ENCODE results near the gene C8B. TPM values are rescaled to one million over a fixed set of nuclear protein-coding genes. Genes with fewer than 3 reads are reported as not detected.

Gene C8B
- total RNA-seq, 2 donors from 2014 or later, result not detected

- no peaks in the 10 kb centered on the region for H3K27me3 ChIP-seq (replicated peaks; ENCODE audit: insufficient read depth)
- H3K27ac ChIP-seq, result no peak overlapping the region
- no peaks in the 10 kb centered on the region for H3K4me1 ChIP-seq (replicated peaks)
- DNase-seq (ENCODE audit: low spot score), result no peak
- TF ChIP-seq POLR2AphosphoS5 (IDR thresholded peaks at IDR 0.05), result no peak
- no peak for TF ChIP-seq CTCF (IDR thresholded peaks at IDR 0.05)
- no peak for TF ChIP-seq POLR2A (IDR thresholded peaks at IDR 0.05)
- no peak overlapping the region for H3K4me3 ChIP-seq
- no peaks in the 10 kb centered on the region for H3K36me3 ChIP-seq
- H3K9me3 ChIP-seq, result no peaks in the 10 kb centered on the region
- intact Hi-C loops (cut with DNase I), result no loop called here
These were observed 40.6 kb downstream of the C8B start for GRCh38 chr1:56925193-56925592.

GRCh38 chr1:56924116-56924515 lies 41.7 kb downstream of the C8B start:
- no peaks in the 10 kb centered on the region for H3K36me3 ChIP-seq
- no peak for TF ChIP-seq CTCF (IDR thresholded peaks at IDR 0.05)
- TF ChIP-seq POLR2A (IDR thresholded peaks at IDR 0.05), result no peak
- TF ChIP-seq POLR2AphosphoS5 (IDR thresholded peaks at IDR 0.05), result no peak

GRCh38 chr1:56923201-56923600 lies 42.6 kb downstream of the C8B start:
- H3K27me3 ChIP-seq (replicated peaks; ENCODE audit: insufficient read depth), result no peaks in the 10 kb centered on the region
- H3K4me1 ChIP-seq (replicated peaks), result no peaks in the 10 kb centered on the region
- TF ChIP-seq POLR2A (IDR thresholded peaks at IDR 0.05), result no peak
- TF ChIP-seq CTCF (IDR thresholded peaks at IDR 0.05), result no peak
- no peak for TF ChIP-seq POLR2AphosphoS5 (IDR thresholded peaks at IDR 0.05)
- H3K27ac ChIP-seq, result no peak overlapping the region
- DNase-seq (ENCODE audit: low spot score), result no peak
- H3K9me3 ChIP-seq, result no peaks in the 10 kb centered on the region
- no peaks in the 10 kb centered on the region for H3K36me3 ChIP-seq
- 31% methylated on average over 3 of the region's 3 CpGs for WGBS
- no peak overlapping the region for H3K4me3 ChIP-seq
- intact Hi-C loops (cut with DNase I), result no loop called here

More at GRCh38 chr1:56924116-56924515, 41.7 kb downstream of the C8B start:
- WGBS, result 100% methylated on average over 5 of the region's 5 CpGs
- Histone ChIP-seq H3K9me3 (no peaks in the 10 kb centered on the region), H3K4me3 (no peak overlapping the region), H3K27me3 (replicated peaks; ENCODE audit: insufficient read depth) (no peaks in the 10 kb centered on the region), H3K27ac (no peak overlapping the region), H3K4me1 (replicated peaks) (no peaks in the 10 kb centered on the region)
- DNase-seq (ENCODE audit: low spot score), result no peak
- intact Hi-C loops (cut with DNase I), result no loop called here

- H3K4me3 ChIP-seq, result no peak overlapping the region
- H3K9me3 ChIP-seq, result no peaks in the 10 kb centered on the region
- 96% methylated on average over 1 of the region's 1 CpG for WGBS
- DNase-seq (ENCODE audit: low spot score), result no peak
- no peaks in the 10 kb centered on the region for H3K4me1 ChIP-seq (replicated peaks)
- H3K27ac ChIP-seq, result no peak overlapping the region
- H3K36me3 ChIP-seq, result no peaks in the 10 kb centered on the region
- no peaks in the 10 kb centered on the region for H3K27me3 ChIP-seq (replicated peaks; ENCODE audit: insufficient read depth)
- intact Hi-C loops (cut with DNase I), result no loop called here
- no peak for TF ChIP-seq POLR2AphosphoS5 (IDR thresholded peaks at IDR 0.05)
- no peak for TF ChIP-seq CTCF (IDR thresholded peaks at IDR 0.05)
- TF ChIP-seq POLR2A (IDR thresholded peaks at IDR 0.05), result no peak
These were observed 43.3 kb downstream of the C8B start for GRCh38 chr1:56922507-56922906.

- no peak overlapping the region for H3K4me3 ChIP-seq
- intact Hi-C loops (cut with DNase I), result no loop called here
- no peaks in the 10 kb centered on the region for H3K27me3 ChIP-seq (replicated peaks; ENCODE audit: insufficient read depth)
- TF ChIP-seq POLR2AphosphoS5 (IDR thresholded peaks at IDR 0.05), result no peak
- TF ChIP-seq CTCF (IDR thresholded peaks at IDR 0.05), result no peak
- TF ChIP-seq POLR2A (IDR thresholded peaks at IDR 0.05), result no peak
- DNase-seq (ENCODE audit: low spot score), result no peak
- no peaks in the 10 kb centered on the region for H3K9me3 ChIP-seq
- 85% methylated on average over 4 of the region's 4 CpGs for WGBS
- H3K27ac ChIP-seq, result no peak overlapping the region
- no peaks in the 10 kb centered on the region for H3K36me3 ChIP-seq
- H3K4me1 ChIP-seq (replicated peaks), result no peaks in the 10 kb centered on the region
These were observed 43.7 kb downstream of the C8B start for GRCh38 chr1:56922070-56922469.

Data from prostate gland (tissue), 2 donors.